Measurements from ENCODE around the gene PRR29.
"Not testable (repeated sequence)": the region's sequence is repeated elsewhere in the genome, so short reads cannot be mapped to it uniquely, and the experiment has no call there.

PRR29 gene

DNA sequence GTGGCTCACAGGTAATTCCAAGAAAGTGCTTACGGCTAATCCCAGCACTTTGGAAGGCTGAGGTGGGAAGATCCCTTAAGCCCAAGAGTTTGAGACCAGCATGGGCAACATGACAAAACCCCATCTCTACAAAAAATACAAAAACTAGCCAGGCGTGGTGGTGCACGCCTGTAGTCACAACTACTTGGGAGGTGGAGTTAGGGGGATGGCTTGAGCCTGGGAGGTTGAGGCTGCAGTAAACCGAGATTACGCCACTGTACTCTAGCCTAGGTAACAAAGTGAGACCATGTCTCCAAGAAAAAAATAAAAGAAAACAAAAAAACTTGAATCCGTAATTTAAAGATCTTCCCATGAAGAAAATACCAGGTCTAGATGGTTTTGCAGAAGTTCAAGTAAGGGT is 17.3 kb downstream of the PRR29 start:
- no peak for DNase-seq (ENCODE audit: low spot score)

DNA sequence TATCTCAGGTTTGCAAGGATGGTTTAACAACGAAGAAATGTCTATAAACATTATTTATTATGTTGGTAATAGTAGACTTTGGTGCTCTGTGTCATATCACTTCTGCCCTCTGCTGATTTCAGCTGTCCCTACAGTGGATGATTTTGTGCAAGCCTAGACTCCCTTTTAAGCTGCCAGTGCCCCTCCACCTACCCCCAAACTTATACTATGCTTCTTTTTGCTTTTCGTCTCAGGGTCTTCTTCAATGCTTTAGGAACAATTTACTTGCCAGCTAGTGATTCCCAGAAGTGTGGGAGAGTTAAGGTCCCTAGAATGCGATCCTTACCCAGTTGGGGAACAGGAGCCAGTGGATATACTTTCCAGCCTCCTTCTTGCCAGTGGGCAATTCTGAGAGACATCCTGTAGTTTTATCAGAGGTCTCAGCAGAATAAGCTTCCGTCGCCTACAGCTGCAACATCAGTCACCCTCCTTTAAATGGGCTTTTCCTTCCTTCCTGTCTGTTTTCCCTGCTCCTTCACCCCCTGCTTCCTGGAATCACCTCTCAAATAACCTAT is 18.2 kb downstream of the PRR29 start:
- no peak for DNase-seq (ENCODE audit: low spot score)

DNA sequence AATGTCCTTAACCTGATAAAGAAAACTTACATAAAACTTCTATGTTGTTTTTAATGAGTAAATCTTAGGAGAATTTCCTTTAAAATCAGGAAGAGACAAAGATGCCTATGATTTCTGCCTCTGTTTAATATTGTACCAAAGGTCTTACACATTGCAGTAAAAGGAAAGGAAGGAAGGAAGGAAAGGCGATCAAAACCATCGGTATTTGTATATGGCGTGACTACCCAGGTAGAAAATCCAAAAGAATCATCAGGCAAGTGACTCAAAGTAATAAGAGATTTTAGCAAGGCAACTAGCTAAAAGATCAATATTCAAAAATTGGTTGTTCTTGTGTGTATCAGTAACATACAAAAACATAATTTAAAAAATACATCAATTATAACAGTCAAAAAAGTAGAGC is 18.8 kb downstream of the PRR29 start:
- no peak for DNase-seq (ENCODE audit: low spot score)

DNA sequence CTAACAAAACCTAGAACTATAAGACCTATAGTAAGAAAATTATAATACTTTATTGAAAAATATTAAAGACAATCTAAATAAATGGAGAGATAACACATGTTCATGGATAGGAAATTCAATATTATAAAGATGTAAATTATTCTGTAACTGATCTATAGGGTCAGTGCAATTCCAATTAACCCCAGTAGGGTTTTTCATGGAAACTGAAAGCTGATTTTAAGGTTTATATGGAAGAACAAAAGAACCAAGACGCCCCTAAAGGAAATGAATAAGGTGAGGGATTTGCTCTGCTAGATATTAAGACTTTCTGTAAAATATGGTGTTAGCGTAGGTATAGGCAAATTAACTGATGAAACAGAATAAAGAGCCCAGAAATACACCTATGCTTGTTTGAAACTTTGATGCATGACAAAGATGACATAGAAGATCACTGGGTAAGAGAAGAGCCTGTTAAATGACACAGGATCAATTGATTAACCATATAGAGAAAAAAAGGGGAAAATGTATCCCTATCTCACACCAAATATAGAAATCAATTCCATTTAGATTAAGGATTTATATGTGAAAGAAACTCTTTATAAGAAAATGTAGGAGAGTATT is 19.3 kb downstream of the PRR29 start:
- no peak for DNase-seq (ENCODE audit: low spot score)

DNA sequence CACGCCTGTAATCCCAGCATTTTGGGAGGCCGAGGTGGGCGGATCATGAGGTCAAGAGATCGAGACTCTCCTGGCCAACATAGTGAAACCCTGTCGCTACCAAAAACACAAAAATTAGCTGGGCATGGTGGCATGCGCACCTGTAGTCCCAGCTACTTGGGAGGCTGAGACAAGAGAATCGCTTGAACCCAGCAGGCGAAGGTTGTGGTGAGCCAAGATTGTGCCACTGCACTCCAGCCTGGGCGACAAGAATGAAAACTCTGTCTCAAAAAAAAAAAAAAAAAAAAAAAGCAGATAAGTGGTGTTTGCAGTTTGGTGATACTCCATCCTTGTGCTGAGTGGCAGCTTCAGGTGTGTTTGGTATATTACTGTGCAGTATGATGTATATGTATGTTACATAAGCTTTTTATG is 21.4 kb downstream of the PRR29 start:
- DNase-seq (ENCODE audit: low spot score) = not testable (repeated sequence)

DNA sequence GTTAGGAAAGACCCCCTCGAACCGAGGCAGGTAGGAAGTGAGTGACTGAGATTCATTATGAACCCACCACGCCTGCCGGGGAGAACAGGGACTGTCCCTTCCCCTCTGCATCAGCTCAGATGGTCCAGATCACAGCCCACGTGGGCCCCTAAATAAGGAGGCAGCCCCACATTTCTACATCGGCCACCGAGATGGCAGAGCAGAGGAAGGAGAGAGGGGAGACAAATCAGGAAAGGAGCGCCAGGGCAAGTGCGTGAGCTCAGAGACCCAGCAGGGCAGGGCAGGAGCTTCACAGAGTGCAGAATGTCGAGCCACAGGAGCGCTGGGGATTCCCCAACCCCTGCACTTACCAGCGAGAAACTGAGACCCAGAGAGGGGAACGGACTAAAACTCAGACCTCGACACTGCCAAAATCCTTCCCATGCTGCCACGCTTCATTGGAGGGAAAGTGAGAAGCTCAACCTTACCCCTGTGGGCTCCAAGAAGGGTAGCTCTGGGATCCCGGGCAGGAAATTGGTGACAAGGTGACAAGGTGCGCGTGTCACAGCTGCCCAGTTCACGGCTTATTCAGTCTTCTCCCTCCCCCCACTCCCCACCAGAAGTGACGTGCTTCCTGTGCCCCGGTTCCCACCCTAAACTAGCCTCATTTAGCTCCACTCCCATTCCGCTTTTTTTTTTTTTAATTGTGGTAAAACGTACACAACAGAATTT is 22.1 kb downstream of the PRR29 start, which contains the start of gene ICAM2:
Gene ICAM2, minus strand, starts transcription at position 578 of the 711 bp plus-strand sequence. CDS start 13,942 bp downstream, outside the sequence.
- DNase-seq (ENCODE audit: low spot score) = peak; percentile 27

DNA sequence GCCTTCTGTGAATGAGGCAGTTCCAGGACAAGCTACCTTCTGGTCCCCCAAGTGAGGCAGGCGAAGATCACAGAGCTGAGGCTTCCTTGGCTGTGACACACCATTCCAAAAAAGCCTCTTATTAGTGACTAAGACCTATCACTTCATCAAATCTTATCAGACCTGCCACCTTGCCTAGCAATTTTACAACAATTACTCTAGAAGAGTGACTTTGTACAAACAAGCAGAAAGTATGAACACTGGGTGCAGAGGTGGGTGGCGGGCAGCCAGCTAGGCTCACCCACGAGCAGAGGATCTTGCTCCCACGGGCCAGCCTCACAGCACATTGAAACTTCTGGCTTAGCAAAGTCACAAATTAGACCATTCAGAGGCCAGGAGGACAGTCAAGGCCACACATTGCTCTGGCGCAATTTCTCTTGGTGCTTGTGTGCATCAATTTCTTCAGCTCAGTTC is 24.5 kb downstream of the PRR29 start:
- DNase-seq (ENCODE audit: low spot score) = no peak

DNA sequence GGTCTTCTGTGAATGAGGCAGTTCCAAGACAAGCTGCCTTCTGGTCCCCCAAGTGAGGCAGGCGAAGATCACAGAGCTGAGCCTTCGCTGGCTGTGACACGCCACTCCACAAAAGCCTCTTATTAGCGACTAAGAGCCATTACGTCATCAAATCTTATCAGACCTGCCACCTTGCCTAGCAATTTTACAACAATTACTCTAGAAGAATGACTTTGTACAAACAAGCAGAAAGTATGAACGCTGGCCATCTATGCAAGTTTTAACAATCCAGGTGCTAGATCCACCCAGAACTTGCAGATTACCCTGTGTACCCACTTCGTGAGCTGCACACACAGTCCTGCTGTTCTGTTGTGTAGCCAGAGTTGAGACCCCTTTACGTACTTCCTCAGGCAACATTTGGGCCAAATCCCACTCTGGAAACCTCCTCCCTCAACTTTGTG is 26.1 kb downstream of the PRR29 start:
- DNase-seq (ENCODE audit: low spot score) = no peak

DNA sequence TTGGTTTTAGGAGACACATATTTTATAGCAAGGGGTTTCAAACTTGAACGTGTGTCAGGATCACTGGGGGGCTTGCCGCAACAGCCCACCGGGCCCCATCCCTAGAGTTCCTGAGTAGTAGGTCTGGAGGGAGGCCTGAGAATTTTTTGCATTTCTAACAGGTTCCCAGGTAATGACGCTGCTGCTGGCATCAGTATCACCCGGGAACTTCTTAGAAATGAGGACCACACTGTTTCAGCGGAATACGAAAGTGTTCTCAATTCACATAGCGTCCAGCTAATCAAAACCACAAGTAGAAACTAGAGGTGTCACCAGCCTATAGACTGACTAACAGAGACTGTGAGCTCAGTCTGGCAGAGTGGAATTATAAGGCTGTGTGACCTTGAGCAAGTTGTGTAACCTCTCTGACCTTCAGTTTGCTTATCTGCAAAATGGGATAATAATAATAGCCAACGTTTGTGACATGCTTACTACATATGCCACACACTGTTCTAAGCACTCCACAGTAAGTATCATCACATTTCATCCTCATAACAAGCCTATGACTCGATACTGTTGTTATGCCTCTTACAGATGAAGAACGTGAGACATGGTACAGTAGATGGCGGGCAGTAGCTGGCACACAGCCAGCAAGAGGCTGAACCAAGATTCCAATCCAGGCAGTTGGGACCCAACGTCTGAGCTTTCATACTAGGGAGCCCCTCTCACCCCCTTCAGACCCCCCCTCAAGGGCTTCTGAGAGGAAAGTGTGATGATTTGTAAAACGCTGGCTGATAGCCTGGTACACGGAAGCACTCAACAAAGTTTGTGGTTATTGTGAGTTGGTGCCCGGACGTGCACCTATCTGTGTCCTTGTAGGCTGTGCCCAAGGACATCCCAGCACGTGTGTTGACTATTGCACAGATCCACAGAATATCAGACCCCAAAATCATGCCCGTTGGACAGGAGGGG is 26.9 kb downstream of the PRR29 start:
- no peak for DNase-seq (ENCODE audit: low spot score)

DNA sequence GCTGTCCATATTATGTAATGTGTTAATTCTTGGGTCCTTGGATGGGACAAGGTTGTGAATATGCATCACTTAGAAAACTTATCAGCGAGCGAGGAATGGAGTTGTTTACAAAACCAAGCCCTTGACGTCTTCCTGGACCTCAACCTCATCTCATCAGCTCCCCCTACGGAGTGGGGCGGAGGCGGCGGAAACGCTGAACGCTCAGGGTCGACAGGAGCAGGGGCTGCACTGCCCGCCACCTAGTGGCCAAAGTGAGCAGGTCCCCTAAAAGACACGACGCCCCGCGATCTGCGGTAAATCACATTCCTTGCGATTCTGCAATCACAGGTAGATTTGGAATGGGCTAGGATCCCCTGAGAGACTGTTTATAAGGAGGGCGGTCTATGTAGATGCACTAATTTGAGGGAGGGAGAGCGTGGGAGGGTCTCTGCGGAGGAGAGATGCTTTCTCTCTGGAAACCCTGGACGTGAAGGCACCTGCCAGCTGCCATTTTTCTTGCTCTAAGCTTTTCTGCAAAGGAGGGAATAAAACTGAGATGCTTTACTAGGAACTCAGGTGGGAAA is 27.7 kb downstream of the PRR29 start:
- DNase-seq (ENCODE audit: low spot score) = peak; percentile 20

DNA sequence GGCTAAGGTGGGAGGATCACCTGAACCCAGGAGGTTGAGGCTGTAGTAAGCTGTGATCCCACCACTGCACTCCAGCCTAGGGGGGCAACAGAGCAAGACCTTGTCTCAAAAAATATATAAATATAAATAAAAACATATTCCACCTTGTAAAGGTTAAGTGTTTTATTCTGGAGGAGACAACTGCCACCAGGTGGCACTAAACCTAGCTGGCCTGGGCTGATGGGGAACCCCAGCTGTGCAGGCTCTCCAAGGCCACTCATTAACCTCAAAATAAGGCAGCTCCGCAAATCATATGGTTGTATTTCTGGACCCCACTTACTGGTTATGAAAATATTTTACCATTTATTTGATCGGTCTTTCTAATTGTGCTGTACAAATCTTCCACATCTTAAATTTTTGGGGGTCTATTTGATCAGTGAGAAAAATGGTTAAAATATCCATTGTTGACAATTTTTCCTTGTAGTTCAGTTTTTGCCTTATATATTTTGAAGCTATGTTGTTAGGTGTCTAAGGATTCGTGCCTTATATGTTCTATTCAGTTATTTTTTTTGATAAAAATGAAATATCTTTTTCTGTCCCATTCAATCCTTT is 30.8 kb downstream of the PRR29 start:
- peak; percentile 62 for DNase-seq (ENCODE audit: low spot score)

DNA sequence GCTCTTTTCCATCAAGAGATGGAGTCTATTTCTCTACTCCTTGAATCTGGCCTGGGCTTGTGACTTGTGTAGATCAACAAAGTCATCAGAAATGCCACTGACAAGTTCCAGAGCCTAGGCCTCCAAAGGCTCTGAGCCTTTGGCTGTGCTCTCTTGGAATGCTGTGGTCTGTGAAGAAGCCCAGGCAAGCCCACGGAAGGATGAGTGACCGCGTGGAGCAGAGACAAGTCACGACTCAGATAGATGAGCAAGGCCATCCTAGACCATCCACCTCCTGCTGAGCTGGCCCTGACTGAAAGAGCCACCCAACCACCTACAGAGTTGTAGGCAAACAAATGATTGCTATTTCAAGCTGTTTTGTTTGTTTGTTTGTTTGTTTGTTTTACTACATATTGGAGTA is 33.9 kb downstream of the PRR29 start:
- no peak for DNase-seq (ENCODE audit: low spot score)

DNA sequence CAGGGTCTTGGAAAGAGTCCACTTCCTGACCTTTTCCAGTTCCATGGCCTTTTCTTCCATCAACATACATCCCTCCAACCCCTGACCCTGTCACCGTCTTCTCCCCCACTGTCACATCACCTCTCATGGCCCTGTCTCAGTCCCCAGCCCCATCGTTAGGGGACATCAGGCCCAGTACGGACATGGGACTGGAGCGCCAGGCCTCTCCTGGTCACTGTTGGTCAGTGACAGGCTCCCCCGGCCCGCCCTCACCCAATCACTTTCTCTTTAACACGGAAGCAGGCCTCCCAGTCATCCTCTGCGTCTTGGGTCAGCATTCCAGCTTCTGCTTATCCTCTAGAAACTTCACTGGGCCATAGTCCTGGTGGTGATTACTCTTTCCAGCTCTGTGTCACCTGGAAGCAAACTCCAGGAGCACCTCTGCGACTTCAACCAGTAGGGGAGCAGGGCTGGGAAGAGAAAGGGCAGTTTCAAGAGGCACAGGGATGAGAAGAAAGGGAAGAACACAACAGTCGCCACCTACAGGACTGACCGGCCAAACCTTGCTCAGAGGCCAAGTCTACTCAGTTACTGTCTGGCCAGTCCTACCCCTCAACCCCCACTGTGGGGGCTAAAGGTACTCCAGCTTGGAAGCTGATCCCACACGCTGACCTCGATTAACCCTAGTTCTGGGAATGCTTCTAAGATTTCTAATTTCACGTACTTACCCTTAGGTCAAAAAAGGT is 38.2 kb downstream of the PRR29 start:
- no peak for DNase-seq (ENCODE audit: low spot score)

DNA sequence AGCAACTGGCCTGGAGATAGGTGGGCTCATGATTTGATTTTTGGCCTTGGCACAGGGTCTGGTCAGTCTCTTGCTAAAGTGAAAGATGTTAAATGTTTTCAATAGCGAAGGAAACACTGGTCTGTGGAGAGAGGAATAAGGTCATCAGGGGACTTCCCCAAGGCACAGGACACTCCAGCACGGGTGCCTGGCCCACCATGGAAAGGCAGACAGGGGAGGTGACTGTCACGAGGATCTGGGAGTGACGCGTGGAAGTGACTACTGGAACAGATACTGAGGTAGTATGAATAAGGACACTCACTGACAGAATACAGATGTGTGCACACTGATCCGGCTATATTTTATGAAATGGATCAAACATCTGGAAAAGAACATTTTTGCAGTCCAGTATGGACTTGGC is 39.0 kb downstream of the PRR29 start:
- DNase-seq (ENCODE audit: low spot score) = no peak

DNA sequence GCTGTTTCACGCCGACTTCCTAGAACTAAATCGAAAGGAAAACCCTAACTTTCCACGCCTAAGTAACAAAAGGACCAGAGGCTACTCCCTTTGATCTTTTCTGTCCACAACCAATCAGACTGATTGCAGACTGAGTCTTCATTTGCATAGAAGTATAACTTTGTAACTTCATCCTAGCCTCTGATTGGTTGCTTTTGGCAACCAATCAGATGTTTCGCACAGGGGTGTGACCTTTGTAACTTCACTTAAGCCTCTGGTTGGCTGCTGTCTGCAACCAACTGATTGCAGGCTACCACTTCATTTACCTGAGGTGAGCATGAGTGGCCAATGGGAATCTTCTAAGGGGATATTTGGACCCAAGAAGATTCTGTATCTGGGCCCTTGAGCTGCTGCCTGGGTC is 39.7 kb downstream of the PRR29 start:
- no peak for DNase-seq (ENCODE audit: low spot score)

DNA sequence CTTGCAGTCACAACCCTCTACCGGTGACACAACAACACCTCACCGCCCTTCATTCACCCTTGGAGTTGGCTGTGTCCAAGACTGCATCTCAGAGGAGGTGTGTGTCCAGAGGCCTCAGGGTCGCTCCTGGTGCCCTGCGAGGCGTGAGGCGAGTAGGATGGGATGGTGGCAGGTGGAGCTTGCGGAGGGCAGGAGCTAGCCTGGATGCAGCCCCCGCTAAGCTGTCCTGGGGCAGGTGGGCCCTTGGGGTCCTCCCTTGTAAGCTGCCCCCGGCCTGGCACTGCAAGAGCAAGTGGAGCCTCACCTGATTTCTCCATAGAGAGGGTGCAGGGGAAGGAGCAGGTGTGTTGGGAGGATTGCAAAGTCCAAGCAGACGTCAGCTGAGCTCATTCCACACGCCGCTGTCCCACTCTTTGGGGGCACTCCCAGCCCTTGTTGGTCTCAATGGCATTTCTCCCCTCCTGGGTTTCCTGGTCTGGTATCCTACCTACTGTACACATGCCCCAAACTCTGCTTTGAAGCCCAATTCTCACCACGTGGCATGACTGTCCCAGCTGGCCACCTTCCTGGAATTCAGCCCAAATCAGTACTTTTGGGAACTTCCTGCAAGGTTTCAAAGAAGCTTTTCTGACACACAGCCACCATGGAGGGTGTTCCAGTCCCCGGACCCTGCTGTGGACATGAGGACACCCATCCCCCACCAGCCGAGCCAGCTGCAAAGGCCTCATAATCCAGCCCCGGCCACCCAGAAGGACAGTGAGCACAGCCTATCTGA is 40.4 kb downstream of the PRR29 start:
- no peak for DNase-seq (ENCODE audit: low spot score)

DNA sequence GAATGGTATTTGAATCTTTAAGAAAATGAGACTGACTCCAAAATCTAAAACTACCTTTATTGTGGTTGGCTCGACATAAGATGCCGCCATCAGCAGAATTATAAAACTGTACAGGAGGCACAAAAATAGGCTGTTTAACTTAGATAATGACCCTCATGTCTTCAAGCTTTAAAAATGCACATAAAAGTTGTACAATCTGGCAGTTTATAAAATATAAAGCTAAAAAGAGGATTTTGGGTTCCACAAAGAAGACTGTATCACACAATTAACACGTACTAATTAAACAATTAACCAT is 40.9 kb downstream of the PRR29 start:
- no peak for DNase-seq (ENCODE audit: low spot score)

DNA sequence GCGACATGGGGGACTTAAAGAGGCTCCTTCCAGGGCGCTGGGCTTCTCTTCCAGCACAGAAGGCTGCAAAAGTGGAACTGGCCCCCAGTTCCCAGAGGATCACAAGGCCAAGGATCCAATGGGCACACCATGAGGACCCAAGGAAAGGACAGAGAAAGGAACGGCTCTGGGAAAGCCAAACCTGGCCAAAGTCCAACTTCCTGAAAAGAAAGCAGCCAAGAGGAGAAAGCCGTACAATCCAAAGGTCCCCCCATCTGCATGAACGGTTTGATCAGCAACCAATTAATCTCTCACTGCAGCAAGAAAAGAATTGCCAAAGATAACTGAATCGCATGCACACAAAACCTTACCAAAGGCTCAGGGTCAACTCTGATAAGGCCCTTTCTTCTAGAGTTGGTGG is 42.1 kb downstream of the PRR29 start:
- no peak for DNase-seq (ENCODE audit: low spot score)

DNA sequence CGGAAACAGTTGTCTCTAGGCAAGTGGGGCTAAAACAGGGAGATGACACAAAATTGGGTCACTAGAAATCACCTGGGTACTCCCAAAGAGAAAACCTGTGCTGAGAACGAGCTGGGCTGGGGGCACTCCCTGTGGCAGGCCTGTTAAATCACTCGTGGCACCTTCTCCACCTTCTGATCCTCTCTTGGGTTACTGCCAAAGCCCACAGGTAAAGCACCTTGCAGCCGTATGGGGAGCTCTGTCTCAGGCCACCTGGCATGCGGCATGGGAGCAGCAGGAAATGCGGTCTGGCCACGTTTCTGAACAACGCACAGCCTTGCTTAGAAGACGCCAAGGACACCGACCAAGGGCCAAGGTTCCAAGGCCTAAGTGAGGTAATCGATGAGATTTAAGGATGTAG is 43.8 kb downstream of the PRR29 start:
- DNase-seq (ENCODE audit: low spot score) = no peak
